Panc1 (cell line): ENCODE data around the gene ELMO1. TPM values are rescaled to one million over a fixed set of nuclear protein-coding genes. Genes with fewer than 3 reads are reported as not detected.

ENCODE experiments used
- ATAC-seq: fragments of 200-7000 bp; cut with Tn5 transposase; 2 replicates; pipeline ENCODE4 v1.9.1; 2020; ENCODE audit warnings: mild to moderate bottlenecking, moderate library complexity
- BruUV-seq: library from RNA; stranded (reverse); fragments of 400-500 nt; replicated peaks from 2 replicates; lab custom pipeline; 2021; lab: Mats Ljungman, UMichigan
- CTCF ChIA-PET: fragments of 300-600 bp; sonication (Branson Sonifier 250); formaldehyde crosslinking; loops from one replicate; lab custom pipeline; 2022; ENCODE audit warnings: antibody characterized with exemption; lab: Charles Lee
- POLR2A ChIA-PET: fragments of 300-600 bp; sonication (Branson Sonifier 250); formaldehyde crosslinking; loops from one replicate; lab custom pipeline; 2022; ENCODE audit warnings: antibody characterized with exemption; lab: Charles Lee
- DNase-seq: peaks from one replicate; pipeline ENCODE4 v3.0.0-alpha.2; 2010; ENCODE audit warnings: low read depth, low spot score
- H3K27ac ChIP-seq: 2 replicates; pipeline ENCODE4 v1.5.1; 2011; ENCODE audit warnings: mild to moderate bottlenecking, low read length, inconsistent platforms
- H3K27me3 ChIP-seq: fragments of 200-500 bp; sonication (Bioruptor generic); 2 replicates; pipeline ENCODE4 v1.6.0; 2014; ENCODE audit warnings: low read length, inconsistent platforms; ENCODE audit not compliant: control insufficient read depth, insufficient read depth
- H3K36me3 ChIP-seq: fragments of 200-500 bp; sonication (Bioruptor generic); 2 replicates; pipeline ENCODE4 v1.5.1; 2014; ENCODE audit warnings: inconsistent platforms, mild to moderate bottlenecking, low read length, moderate library complexity; ENCODE audit not compliant: control insufficient read depth, insufficient read depth
- H3K4me1 ChIP-seq: 2 replicates; pipeline ENCODE4 v1.5.1; 2011; ENCODE audit warnings: inconsistent platforms, mild to moderate bottlenecking, low read length, moderate library complexity; ENCODE audit not compliant: control insufficient read depth, insufficient read depth
- H3K4me3 ChIP-seq, 2 experiments: 2 replicates each; pipeline ENCODE4 v1.5.1; 2011 to 2012; ENCODE audit warnings: low read depth in 2 of 2, low read length in 2 of 2, mild to moderate bottlenecking in 2 of 2, inconsistent platforms in 1 of 2, moderate library complexity in 1 of 2
- H3K9me3 ChIP-seq: fragments of 200-500 bp; sonication (Bioruptor generic); 2 replicates; pipeline ENCODE4 v1.5.1; 2014; ENCODE audit warnings: low read depth, mild to moderate bottlenecking, inconsistent platforms, low read length, moderate library complexity; ENCODE audit not compliant: control insufficient read depth, insufficient read depth
- CTCF ChIP-seq: fragments of 450-650 bp; IDR thresholded peaks from 2 replicates; pipeline ENCODE4 v1.5.1; 2017; ENCODE audit warnings: mild to moderate bottlenecking
- POLR2AphosphoS5 ChIP-seq: IDR thresholded peaks from 2 replicates; pipeline ENCODE4 v1.6.1; 2012; ENCODE audit warnings: mild to moderate bottlenecking, low read depth, low read length, moderate library complexity
- SIN3A ChIP-seq: IDR thresholded peaks from 2 replicates; pipeline ENCODE4 v1.6.1; 2012; ENCODE audit warnings: low read depth, mild to moderate bottlenecking, low read length, moderate library complexity, borderline replicate concordance; ENCODE audit not compliant: insufficient read depth
- TCF7L2 ChIP-seq: IDR thresholded peaks from 2 replicates; pipeline ENCODE4 v1.6.1; 2011; ENCODE audit warnings: mild to moderate bottlenecking, low read depth, low read length, inconsistent platforms
- in situ Hi-C: cut with HindIII; loops from 2 replicates; pipeline ENCODE4 v1.10.0; 2016; ENCODE audit warnings: low sequenced_read_pairs, low pct_unique_long_range_greater_than_20kb
- intact Hi-C: fragments of 100-400 bp; cut with micrococcal nuclease; formaldehyde crosslinking; loops from one replicate; pipeline ENCODE4 v1.10.0; 2022; ENCODE audit not compliant: unreplicated experiment
- total RNA-seq: library from RNA; stranded (reverse); gene quantifications from one replicate; pipeline ENCODE4 v1.2.1, GENCODE V29; 2021; ENCODE audit not compliant: unreplicated experiment
- TF ChIP-seq, protein P1 (sequence below), 2 experiments: IDR thresholded peaks; 2 replicates each; pipeline ENCODE4 v1.6.1; 2011 to 2012; ENCODE audit warnings: low read depth in 2 of 2, control low read depth in 1 of 2, low read length in 1 of 2, mild to moderate bottlenecking in 1 of 2, moderate library complexity in 1 of 2; ENCODE audit not compliant: insufficient read depth in 1 of 2

The ELMO1 gene
- total RNA-seq, 1 experiment from 2014 or later = 0.80 TPM

GRCh38 chr7:36863901-36864701, 584.6 kb downstream of the ELMO1 start:
- CTCF ChIA-PET = no interaction called here
- ATAC-seq = no peak; the same call in 1 of the 2 replicates
- BruUV-seq = no TSS peak
- H3K9me3 ChIP-seq = no peaks in the 10 kb centered on the region; the same call in 1 of the 2 replicates
- DNase-seq = no peak
- H3K27me3 ChIP-seq = no peaks in the 10 kb centered on the region
- TF ChIP-seq SIN3A (no peak), POLR2AphosphoS5 (no peak), TCF7L2 (no peak), CTCF (no peak)
- TF ChIP-seq, protein P1, sequence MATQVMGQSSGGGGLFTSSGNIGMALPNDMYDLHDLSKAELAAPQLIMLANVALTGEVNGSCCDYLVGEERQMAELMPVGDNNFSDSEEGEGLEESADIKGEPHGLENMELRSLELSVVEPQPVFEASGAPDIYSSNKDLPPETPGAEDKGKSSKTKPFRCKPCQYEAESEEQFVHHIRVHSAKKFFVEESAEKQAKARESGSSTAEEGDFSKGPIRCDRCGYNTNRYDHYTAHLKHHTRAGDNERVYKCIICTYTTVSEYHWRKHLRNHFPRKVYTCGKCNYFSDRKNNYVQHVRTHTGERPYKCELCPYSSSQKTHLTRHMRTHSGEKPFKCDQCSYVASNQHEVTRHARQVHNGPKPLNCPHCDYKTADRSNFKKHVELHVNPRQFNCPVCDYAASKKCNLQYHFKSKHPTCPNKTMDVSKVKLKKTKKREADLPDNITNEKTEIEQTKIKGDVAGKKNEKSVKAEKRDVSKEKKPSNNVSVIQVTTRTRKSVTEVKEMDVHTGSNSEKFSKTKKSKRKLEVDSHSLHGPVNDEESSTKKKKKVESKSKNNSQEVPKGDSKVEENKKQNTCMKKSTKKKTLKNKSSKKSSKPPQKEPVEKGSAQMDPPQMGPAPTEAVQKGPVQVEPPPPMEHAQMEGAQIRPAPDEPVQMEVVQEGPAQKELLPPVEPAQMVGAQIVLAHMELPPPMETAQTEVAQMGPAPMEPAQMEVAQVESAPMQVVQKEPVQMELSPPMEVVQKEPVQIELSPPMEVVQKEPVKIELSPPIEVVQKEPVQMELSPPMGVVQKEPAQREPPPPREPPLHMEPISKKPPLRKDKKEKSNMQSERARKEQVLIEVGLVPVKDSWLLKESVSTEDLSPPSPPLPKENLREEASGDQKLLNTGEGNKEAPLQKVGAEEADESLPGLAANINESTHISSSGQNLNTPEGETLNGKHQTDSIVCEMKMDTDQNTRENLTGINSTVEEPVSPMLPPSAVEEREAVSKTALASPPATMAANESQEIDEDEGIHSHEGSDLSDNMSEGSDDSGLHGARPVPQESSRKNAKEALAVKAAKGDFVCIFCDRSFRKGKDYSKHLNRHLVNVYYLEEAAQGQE (IDR thresholded peaks at IDR 0.05; ENCODE audit: insufficient read depth in 1 of 2, low read depth in 2 of 2, low read length in 1 of 2) = no peak
- H3K4me3 ChIP-seq = no peak overlapping the region
- intact Hi-C loops = no loop called here
- POLR2A ChIA-PET = no interaction called here
- no peak overlapping the region for H3K27ac ChIP-seq
- in situ Hi-C loops = no loop called here
- no peaks in the 10 kb centered on the region for H3K36me3 ChIP-seq
- H3K4me1 ChIP-seq = no peaks in the 10 kb centered on the region

DNA sequence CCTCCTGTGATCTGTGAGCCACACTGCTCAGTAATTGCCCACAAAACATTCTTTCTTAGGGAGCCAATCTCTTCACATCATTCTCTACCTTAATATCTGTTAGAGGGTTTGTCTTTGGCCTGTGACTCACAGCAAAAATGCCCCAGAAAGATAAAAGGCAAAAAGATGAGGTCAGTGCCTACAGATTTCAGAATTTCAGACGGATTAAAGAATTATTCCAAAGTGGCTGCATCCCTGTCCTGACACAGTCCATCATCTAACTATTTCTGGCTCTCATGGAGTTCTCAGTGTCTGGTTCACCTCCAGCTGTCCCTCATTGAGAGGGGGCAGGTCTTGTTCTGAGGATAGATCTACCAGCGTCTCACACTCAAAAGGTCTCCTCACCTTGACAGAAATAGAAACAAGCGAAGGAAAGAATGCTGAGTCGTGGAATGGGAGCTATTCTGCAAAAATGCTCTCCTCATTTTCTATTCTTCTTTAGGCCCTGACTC, 585.8 kb downstream of the ELMO1 start:
- in situ Hi-C loops = no loop called here

More for the DNA sequence above, 585.8 kb downstream of the ELMO1 start:
- ChIA-PET POLR2A (interaction anchor here (0.5 kb wide), 1 partner anchor 419 kb away, joined by 3 read pairs; no protein-coding TSS in a partner anchor), CTCF (no interaction called here)
- H3K4me1 ChIP-seq = no peaks in the 10 kb centered on the region
- intact Hi-C loops = no loop called here
- DNase-seq = no peak
- TF ChIP-seq TCF7L2 (no peak), POLR2AphosphoS5 (no peak), CTCF (no peak), SIN3A (no peak)
- TF ChIP-seq, protein P1 (IDR thresholded peaks at IDR 0.05; ENCODE audit: insufficient read depth in 1 of 2, low read depth in 2 of 2, low read length in 1 of 2) = no peak
- no peaks in the 10 kb centered on the region for H3K27me3 ChIP-seq
- ATAC-seq = no peak
- H3K36me3 ChIP-seq = no peaks in the 10 kb centered on the region
- H3K4me3 ChIP-seq = no peak overlapping the region
- no peaks in the 10 kb centered on the region; the same call in 1 of the 2 replicates for H3K9me3 ChIP-seq
- no TSS peak for BruUV-seq
- no peak overlapping the region for H3K27ac ChIP-seq
